H9 (cell line): Measurements from ENCODE around the gene TMPRSS3. TPM values are rescaled to one million over a fixed set of nuclear protein-coding genes. Genes with fewer than 3 reads are reported as not detected.
A peak's percentile ranks its signal among the peaks of the same experiment; 100 is the strongest.

Source experiments
- DNase-seq: peaks from one replicate; pipeline ENCODE4 v3.0.0-alpha.2; 2017
- H2AFZ ChIP-seq: one replicate; pipeline ENCODE4 v1.6.1; 2013; ENCODE audit warnings: mild to moderate bottlenecking, low read length, control low read depth, moderate library complexity
- H2AK5ac ChIP-seq: 2 replicates; pipeline ENCODE4 v1.6.1; 2013; ENCODE audit warnings: low read length, control low read depth, mixed read lengths; ENCODE audit not compliant: insufficient read length
- H2BK120ac ChIP-seq: one replicate; pipeline ENCODE4 v1.6.1; 2013; ENCODE audit warnings: low read depth, mild to moderate bottlenecking, low read length, control low read depth, inconsistent platforms; ENCODE audit not compliant: poor library complexity, severe bottlenecking
- H2BK12ac ChIP-seq: 2 replicates; pipeline ENCODE4 v1.6.1; 2013; ENCODE audit warnings: low read length, control low read depth, mixed read lengths, low read depth; ENCODE audit not compliant: insufficient read length
- H2BK15ac ChIP-seq: 2 replicates; pipeline ENCODE4 v1.6.1; 2013; ENCODE audit warnings: low read depth, low read length, control low read depth
- H2BK20ac ChIP-seq: one replicate; pipeline ENCODE4 v1.6.1; 2013; ENCODE audit warnings: low read depth, mild to moderate bottlenecking, low read length, control low read depth, inconsistent platforms; ENCODE audit not compliant: poor library complexity, severe bottlenecking
- H2BK5ac ChIP-seq: 2 replicates; pipeline ENCODE4 v1.6.1; 2013; ENCODE audit warnings: low read length, control low read depth, mixed read lengths; ENCODE audit not compliant: insufficient read length
- H3K14ac ChIP-seq: 2 replicates; pipeline ENCODE4 v1.6.1; 2013; ENCODE audit warnings: low read length, control low read depth; ENCODE audit not compliant: insufficient read depth
- H3K18ac ChIP-seq: 2 replicates; pipeline ENCODE4 v1.6.1; 2013; ENCODE audit warnings: low read depth, mild to moderate bottlenecking, mixed read lengths, low read length, control low read depth; ENCODE audit not compliant: insufficient read length
- H3K23ac ChIP-seq: 2 replicates; pipeline ENCODE4 v1.6.1; 2013; ENCODE audit warnings: low read length, control low read depth, mixed read lengths, low read depth; ENCODE audit not compliant: insufficient read length
- H3K23me2 ChIP-seq: 2 replicates; pipeline ENCODE4 v1.6.1; 2013; ENCODE audit warnings: low read depth, mild to moderate bottlenecking, mixed read lengths, low read length, control low read depth; ENCODE audit not compliant: insufficient read length, poor library complexity, severe bottlenecking
- H3K27ac ChIP-seq: 2 replicates; pipeline ENCODE4 v1.5.1; 2013; ENCODE audit warnings: low read length, control low read depth, mixed read lengths, low read depth; ENCODE audit not compliant: insufficient read length
- H3K27me3 ChIP-seq: 2 replicates; pipeline ENCODE4 v1.6.1; 2013; ENCODE audit warnings: low read length, control low read depth, inconsistent platforms; ENCODE audit not compliant: insufficient read depth
- H3K4ac ChIP-seq: 2 replicates; pipeline ENCODE4 v1.6.1; 2013; ENCODE audit warnings: low read depth, mild to moderate bottlenecking, control low read depth, inconsistent platforms, low read length, moderate library complexity
- H3K4me1 ChIP-seq: 2 replicates; pipeline ENCODE4 v1.6.1; 2013; ENCODE audit warnings: low read length, control low read depth, inconsistent platforms; ENCODE audit not compliant: insufficient read depth
- H3K4me2 ChIP-seq: 2 replicates; pipeline ENCODE4 v1.6.1; 2013; ENCODE audit warnings: low read length, control low read depth, mixed read lengths; ENCODE audit not compliant: insufficient read length, insufficient read depth
- H3K56ac ChIP-seq: 2 replicates; pipeline ENCODE4 v1.6.1; 2013; ENCODE audit warnings: low read depth, mild to moderate bottlenecking, mixed read lengths, low read length, control low read depth; ENCODE audit not compliant: insufficient read length
- H3K79me1 ChIP-seq: 2 replicates; pipeline ENCODE4 v1.6.1; 2013; ENCODE audit warnings: low read depth, mild to moderate bottlenecking, moderate library complexity, low read length, control low read depth, inconsistent platforms; ENCODE audit not compliant: insufficient read depth, poor library complexity, severe bottlenecking
- H3K79me2 ChIP-seq: 2 replicates; pipeline ENCODE4 v1.6.1; 2013; ENCODE audit warnings: low read length, control low read depth, inconsistent platforms; ENCODE audit not compliant: insufficient read depth
- H3K9ac ChIP-seq: 2 replicates; pipeline ENCODE4 v1.6.1; 2013; ENCODE audit warnings: low read length, control low read depth, mixed read lengths; ENCODE audit not compliant: insufficient read length; ENCODE audit errors: extremely low read depth
- H3K9me3 ChIP-seq: one replicate; pipeline ENCODE4 v1.6.1; 2013; ENCODE audit warnings: low read depth, low read length, inconsistent platforms; ENCODE audit not compliant: control insufficient read depth
- H3T11ph ChIP-seq: one replicate; pipeline ENCODE4 v1.6.1; 2013; ENCODE audit warnings: mild to moderate bottlenecking, low read length, control low read depth, inconsistent platforms
- H4K20me1 ChIP-seq: one replicate; pipeline ENCODE4 v1.6.1; 2013; ENCODE audit not compliant: control insufficient read depth, insufficient read length, insufficient read depth
- H4K5ac ChIP-seq: 2 replicates; pipeline ENCODE4 v1.6.1; 2013; ENCODE audit warnings: low read depth, mild to moderate bottlenecking, mixed read lengths, low read length, control low read depth; ENCODE audit not compliant: insufficient read length
- H4K8ac ChIP-seq: replicated peaks from 2 replicates; pipeline ENCODE4 v1.6.1; 2013; ENCODE audit warnings: low read length, control low read depth, mixed read lengths, low read depth; ENCODE audit not compliant: insufficient read length
- H4K91ac ChIP-seq: 2 replicates; pipeline ENCODE4 v1.6.1; 2013; ENCODE audit warnings: low read depth, mild to moderate bottlenecking, moderate library complexity, mixed read lengths, low read length, control low read depth; ENCODE audit not compliant: insufficient read length
- H3K27ac Mint-ChIP-seq, 3 experiments: 2 replicates in 2 of 3; 3 replicates in 1 of 3; pipeline ENCODE4 v1.8.0; 2020 to 2021; ENCODE audit warnings: mixed read lengths in 3 of 3, mild to moderate bottlenecking in 1 of 3, moderate library complexity in 1 of 3
- H3K27me3 Mint-ChIP-seq: 2 replicates; pipeline ENCODE4 v1.8.0; 2021; ENCODE audit warnings: low read depth, mild to moderate bottlenecking, moderate library complexity, mixed read lengths
- H3K36me3 Mint-ChIP-seq, 3 experiments: 2 replicates in 2 of 3; 3 replicates in 1 of 3; pipeline ENCODE4 v1.8.0; 2020 to 2021; ENCODE audit warnings: low read depth in 3 of 3, mixed read lengths in 3 of 3; ENCODE audit not compliant: insufficient read depth in 1 of 3
- H3K4me1 Mint-ChIP-seq, 2 experiments: 2 replicates each; pipeline ENCODE4 v1.8.0; 2020; ENCODE audit warnings: mixed read lengths in 2 of 2
- H3K4me3 Mint-ChIP-seq, 2 experiments: 2 replicates in 1 of 2; 3 replicates in 1 of 2; pipeline ENCODE4 v1.8.0; 2020 to 2021; ENCODE audit warnings: mild to moderate bottlenecking in 2 of 2, mixed read lengths in 2 of 2, moderate library complexity in 1 of 2
- H3K9me3 Mint-ChIP-seq, 2 experiments: 2 replicates in 1 of 2; 3 replicates in 1 of 2; pipeline ENCODE4 v1.8.0; 2020; ENCODE audit warnings: mild to moderate bottlenecking in 2 of 2, mixed read lengths in 2 of 2, moderate library complexity in 1 of 2
- WGBS: extraction: QIAGEN DNeasy Blood & Tissue Kit; methylation state at CpG from one replicate; pipeline ENCODE4 v1.1.7; 2013; ENCODE audit warnings: missing lambda C conversion rate, low lambda C conversion rate, mixed read lengths; ENCODE audit not compliant: insufficient read length; ENCODE audit errors: extremely low coverage; 5-methylcytosine and 5-hydroxymethylcytosine counted together
- total RNA-seq: library from RNA; stranded (reverse); gene quantifications from 2 replicates; pipeline ENCODE4 v1.2.1, GENCODE V29; 2021
- TF ChIP-seq, protein P1 (sequence below): fragments of 200-600 bp; sonication (generic); conservative IDR thresholded peaks from 3 replicates; pipeline ENCODE4 v1.8.0; 2021; ENCODE audit warnings: antibody characterized with exemption, mild to moderate bottlenecking

TMPRSS3 gene
- total RNA-seq, 1 experiment from 2014 or later: 0.31 TPM

DNA sequence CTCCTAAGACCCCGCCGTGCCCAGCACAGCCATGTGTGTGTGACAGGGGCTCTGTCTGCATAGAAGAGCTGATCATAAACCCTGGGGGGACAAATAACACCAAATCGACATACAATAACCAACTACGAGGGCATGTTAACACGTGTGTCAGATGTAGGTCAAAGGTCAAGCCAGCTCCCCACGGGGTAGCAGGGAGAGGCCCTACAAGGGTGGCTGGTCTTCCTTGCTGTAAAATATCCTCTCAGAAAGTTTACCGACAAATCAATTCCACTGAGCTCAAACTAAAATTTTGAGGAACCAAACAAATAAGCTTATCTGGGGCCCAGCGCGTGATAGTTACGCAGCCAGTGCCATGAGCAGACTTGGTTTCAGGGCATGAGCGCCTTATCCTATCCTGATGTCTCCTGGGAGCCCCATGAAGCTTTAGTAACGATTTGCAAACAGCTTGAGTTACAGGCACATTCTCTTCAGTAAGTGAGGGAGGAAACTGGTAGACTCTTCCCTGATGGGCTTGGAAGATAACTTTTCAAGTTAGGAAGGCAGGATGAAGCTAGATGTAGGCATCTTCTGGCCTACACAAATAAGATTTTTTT, 2.7 kb upstream of the TMPRSS3 start:
- no CpG with 5 or more reads among the region's 12 CpGs for WGBS
- no peak overlapping the region for H2BK15ac ChIP-seq
- H3K9me3 Mint-ChIP-seq: no peaks in the 10 kb centered on the region
- no peak overlapping the region for H3K4me3 Mint-ChIP-seq
- H4K20me1 ChIP-seq: no peaks in the 10 kb centered on the region
- peak overlapping the region in 1 of 3 experiments; percentile 21; a peak in 1 of 7 replicates for H3K27ac Mint-ChIP-seq
- TF ChIP-seq, protein P1, sequence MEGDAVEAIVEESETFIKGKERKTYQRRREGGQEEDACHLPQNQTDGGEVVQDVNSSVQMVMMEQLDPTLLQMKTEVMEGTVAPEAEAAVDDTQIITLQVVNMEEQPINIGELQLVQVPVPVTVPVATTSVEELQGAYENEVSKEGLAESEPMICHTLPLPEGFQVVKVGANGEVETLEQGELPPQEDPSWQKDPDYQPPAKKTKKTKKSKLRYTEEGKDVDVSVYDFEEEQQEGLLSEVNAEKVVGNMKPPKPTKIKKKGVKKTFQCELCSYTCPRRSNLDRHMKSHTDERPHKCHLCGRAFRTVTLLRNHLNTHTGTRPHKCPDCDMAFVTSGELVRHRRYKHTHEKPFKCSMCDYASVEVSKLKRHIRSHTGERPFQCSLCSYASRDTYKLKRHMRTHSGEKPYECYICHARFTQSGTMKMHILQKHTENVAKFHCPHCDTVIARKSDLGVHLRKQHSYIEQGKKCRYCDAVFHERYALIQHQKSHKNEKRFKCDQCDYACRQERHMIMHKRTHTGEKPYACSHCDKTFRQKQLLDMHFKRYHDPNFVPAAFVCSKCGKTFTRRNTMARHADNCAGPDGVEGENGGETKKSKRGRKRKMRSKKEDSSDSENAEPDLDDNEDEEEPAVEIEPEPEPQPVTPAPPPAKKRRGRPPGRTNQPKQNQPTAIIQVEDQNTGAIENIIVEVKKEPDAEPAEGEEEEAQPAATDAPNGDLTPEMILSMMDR: no peak
- no peak overlapping the region for H2AK5ac ChIP-seq
- H3K27me3 Mint-ChIP-seq: peaks cover 2% of the 10 kb centered on the region
- no peak overlapping the region for H2BK5ac ChIP-seq
- no peaks in the 10 kb centered on the region for H3K27me3 ChIP-seq
- H2BK20ac ChIP-seq: no peak overlapping the region
- no peaks in the 10 kb centered on the region for H3K79me2 ChIP-seq
- H3T11ph ChIP-seq: no peak overlapping the region
- H3K23ac ChIP-seq: no peak overlapping the region
- H2BK120ac ChIP-seq: no peak overlapping the region
- no peak overlapping the region for H3K9ac ChIP-seq
- no peak overlapping the region for H4K91ac ChIP-seq
- H3K23me2 ChIP-seq: no peaks in the 10 kb centered on the region
- no peak overlapping the region for H4K5ac ChIP-seq
- H3K4me1 ChIP-seq: no peaks in the 10 kb centered on the region
- no peak overlapping the region for H3K18ac ChIP-seq
- no peaks in the 10 kb centered on the region for H3K79me1 ChIP-seq
- H4K8ac ChIP-seq: no peak overlapping the region
- H3K4me1 Mint-ChIP-seq: peaks cover 22 to 24% of the 10 kb centered on the region in 2 experiments
- H3K9me3 ChIP-seq: no peaks in the 10 kb centered on the region
- H3K4me2 ChIP-seq: no peak overlapping the region
- H2AFZ ChIP-seq: no peak overlapping the region
- no peak overlapping the region for H3K4ac ChIP-seq
- no peak for DNase-seq
- H3K14ac ChIP-seq: no peak overlapping the region
- no peak overlapping the region for H3K56ac ChIP-seq
- H3K36me3 Mint-ChIP-seq: no peaks in the 10 kb centered on the region
- no peak overlapping the region for H3K27ac ChIP-seq
- H2BK12ac ChIP-seq: no peak overlapping the region
